SU-DHL-6 (cell line): Measurements from ENCODE around the gene HECW1.

Source experiments
- CTCF ChIP-seq: fragments of 200-600 bp; sonication (generic); IDR thresholded peaks from one replicate; pipeline ENCODE4 v1.5.1; 2017; ENCODE audit warnings: antibody characterized with exemption, mild to moderate bottlenecking, low read length, moderate library complexity; ENCODE audit not compliant: insufficient read depth, poor library complexity, severe bottlenecking
- EZH2phosphoT487 ChIP-seq: fragments of 200-600 bp; sonication (generic), shearing (Covaris generic); conservative IDR thresholded peaks from 2 replicates; pipeline ENCODE4 v1.6.1; 2018; ENCODE audit warnings: mild to moderate bottlenecking, antibody characterized with exemption, low read length, moderate library complexity, mixed read lengths

DNA sequence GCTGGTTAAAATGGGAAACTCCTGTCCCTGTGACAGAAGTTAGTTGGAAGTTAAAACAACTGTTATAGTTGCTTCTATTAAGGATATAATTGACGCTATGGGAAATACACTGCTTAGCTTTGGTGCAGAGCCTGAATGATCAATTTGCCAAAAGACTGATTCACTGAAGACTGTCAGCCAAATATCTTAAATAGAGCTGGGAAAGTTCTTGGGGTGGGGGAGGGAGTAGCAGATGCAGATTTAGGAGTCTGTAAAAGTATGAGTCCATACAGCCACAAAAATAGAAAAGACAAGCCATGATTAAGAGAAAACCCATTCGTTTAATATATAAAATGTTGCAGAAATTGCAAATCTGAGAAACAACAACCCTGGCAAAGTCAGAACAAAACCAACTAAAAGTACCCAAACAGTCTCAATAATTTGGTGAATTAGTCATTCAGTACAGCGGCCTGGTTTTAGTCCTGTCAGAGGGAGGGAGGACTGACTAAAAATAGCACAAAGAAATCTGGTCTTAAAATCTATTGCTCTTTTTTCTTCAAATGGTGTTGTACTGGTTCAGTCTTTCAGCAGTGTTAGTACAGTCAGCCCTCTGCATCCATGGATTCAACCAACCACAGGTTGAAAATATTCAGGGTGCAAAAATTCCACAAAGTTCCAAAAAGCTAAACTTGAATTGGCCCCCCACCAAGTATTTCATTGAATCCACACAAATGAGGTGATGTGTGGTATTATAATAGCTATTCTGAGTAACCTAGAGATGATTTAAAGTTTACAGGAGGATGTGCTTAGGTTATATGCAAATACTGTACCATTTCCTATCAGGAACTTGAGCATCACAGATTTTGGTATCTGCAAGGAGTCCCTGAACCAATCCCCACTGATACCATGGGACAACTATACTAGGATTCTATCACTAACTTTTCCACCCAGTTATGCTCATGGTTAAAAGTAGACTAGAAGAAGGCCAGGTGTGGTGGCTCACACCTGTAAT, 500.4 kb downstream of the HECW1 start:
- TF ChIP-seq CTCF = no peak
- TF ChIP-seq EZH2phosphoT487 = no peak
